GM12874 (cell line): Measurements from ENCODE around the gene TGFBR2.

Experiments used
- TF ChIP-seq, protein P1 (sequence below): IDR thresholded peaks from 2 replicates; pipeline ENCODE4 v1.5.1; 2011; ENCODE audit warnings: low read depth, mild to moderate bottlenecking, control low read depth, low read length, moderate library complexity; ENCODE audit not compliant: insufficient read depth

The TGFBR2 gene

DNA sequence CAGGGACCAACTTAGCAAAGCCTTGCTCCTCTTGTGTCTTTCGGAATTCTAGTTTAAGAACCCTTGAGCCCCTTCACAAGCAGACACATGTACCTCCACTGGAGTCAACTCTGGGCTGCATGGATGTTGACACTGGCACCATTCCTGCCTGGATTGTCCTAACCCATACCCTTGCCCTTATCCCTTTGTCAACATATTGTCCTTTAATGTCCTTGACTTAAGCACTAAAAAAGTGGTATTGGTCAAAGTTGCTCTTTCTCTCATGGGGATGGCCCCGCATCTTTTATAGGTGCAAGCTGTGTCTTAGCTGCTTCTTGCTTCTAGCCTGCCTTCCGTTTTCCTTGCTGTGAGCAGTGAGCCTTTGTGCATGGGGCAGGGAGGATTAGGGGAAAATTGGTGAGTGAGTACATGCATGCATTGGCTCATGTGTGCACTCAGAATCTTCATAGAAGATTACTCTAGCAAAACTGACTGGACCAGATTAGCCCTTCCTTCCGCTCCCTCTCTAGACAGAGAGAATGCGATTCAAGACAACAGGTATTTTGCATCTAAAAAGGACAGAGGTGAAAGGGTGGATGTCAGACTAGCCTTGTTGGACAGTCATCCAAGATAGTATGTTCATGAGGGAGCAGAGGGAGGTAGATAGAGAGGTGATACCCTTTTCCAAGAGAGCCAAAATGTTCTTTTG lies 42.4 kb downstream of the TGFBR2 start:
- TF ChIP-seq, protein P1, sequence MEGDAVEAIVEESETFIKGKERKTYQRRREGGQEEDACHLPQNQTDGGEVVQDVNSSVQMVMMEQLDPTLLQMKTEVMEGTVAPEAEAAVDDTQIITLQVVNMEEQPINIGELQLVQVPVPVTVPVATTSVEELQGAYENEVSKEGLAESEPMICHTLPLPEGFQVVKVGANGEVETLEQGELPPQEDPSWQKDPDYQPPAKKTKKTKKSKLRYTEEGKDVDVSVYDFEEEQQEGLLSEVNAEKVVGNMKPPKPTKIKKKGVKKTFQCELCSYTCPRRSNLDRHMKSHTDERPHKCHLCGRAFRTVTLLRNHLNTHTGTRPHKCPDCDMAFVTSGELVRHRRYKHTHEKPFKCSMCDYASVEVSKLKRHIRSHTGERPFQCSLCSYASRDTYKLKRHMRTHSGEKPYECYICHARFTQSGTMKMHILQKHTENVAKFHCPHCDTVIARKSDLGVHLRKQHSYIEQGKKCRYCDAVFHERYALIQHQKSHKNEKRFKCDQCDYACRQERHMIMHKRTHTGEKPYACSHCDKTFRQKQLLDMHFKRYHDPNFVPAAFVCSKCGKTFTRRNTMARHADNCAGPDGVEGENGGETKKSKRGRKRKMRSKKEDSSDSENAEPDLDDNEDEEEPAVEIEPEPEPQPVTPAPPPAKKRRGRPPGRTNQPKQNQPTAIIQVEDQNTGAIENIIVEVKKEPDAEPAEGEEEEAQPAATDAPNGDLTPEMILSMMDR: no peak

DNA sequence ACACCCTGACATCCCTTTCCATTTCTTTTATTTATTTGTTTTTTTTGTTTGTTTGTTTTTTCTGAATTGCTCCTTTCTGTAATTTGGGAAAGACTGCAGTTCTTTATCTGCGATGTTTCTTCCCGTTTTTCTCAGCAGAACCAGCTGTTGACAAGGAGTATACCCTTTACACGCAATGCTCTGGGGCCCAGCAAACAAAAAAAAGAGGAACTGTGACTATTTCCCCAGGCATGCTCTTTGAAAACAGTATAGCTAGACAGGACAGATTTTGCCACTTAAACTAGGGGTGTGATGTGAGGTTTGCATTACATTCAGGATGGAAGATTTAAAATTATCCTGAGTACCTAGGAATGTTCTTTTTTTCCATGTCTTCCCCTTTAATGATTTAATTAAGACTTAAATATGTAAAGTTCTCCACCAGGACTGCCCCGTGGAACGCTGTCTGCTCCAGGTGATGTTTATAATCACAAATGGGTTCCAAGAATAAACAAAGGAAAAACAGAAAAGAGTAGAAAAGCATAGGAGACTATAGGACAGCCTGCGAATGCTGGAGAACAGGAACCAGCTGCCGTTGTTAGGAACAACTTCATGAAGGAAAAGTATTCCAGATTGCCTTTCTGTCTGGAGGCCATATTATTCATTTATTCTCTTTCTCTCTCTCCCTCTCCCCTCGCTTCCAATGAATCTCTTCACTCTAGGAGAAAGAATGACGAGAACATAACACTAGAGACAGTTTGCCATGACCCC lies 43.3 kb downstream of the TGFBR2 start:
- TF ChIP-seq, protein P1: no peak

DNA sequence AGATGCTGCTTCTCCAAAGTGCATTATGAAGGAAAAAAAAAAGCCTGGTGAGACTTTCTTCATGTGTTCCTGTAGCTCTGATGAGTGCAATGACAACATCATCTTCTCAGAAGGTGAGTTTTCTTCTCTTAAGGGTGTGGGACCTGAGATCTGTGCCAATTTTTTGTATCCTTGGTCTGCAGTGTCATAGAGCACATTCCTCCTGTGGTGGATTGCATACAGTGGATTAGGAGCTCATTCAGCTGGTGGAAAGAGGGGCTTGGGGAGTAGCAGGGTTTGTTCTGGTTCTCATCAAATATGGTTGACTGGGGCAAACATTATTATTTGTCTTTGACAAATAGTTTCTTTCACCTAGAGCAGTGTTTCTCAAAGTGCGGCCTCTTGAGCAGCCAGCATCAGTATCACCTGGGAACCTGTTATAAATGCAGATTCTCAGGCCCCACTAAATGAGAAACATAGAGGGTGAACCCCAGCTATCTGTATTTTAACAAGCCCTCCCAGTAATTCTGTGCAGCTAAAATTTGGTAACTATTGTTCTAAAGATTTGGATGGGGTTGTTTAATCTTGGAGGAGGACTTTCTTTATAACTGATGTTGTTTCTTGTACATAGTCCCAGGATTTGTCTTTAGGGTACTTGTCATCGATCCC lies 44.1 kb downstream of the TGFBR2 start:
- TF ChIP-seq, protein P1: no peak

GRCh38 chr3:30654269-30654668 lies 47.9 kb downstream of the TGFBR2 start:
- TF ChIP-seq, protein P1: no peak

- TF ChIP-seq, protein P1: no peak
Observed at GRCh38 chr3:30655187-30655812, 48.9 kb downstream of the TGFBR2 start.

DNA sequence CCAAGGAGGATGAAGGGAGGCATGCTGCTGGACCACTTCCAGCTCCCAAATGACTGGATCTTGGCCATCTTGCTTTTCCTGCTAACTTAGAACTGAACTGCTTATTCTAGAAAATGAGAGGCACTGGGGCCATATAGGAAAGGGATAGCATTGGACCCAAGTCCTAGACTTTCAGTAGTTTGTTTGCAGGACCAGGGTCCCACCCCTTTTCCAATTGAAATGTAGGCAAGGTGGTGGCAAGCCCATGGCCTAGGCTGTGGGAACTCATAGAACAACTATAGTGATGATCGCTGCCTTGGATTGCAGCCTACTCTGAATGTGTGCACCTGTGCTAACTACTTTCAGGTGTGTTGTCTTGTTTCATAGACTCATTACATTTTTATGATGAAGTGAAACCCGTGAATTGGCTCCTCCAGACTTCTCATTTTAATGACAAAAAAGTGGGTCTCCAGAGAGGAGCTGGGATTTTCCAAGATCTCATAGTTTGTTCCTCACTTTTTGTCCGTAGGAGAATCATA lies 50.3 kb downstream of the TGFBR2 start:
- TF ChIP-seq, protein P1: no peak

DNA sequence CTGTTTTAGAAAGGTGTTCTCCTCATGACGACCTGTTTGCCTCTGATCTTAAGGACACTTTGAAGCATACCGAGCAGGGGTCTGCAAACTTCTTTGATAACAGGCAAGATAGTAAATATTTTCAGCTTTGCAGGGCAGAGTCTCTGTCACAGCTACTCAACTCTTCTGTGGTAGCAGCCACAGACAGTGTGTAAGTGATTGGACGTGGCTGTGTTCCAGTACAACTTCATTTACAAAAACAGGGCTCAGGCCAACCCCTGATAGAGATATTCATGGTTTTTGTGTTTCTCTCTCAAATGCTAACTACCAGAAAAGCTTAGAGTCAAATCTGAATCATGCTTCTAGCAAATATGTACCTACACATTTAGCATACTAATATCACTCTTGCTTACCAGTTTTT lies 51.5 kb downstream of the TGFBR2 start:
- TF ChIP-seq, protein P1: no peak
